ENCODE results near the gene PCLO.
A peak's percentile ranks its signal among the peaks of the same experiment; 100 is the strongest.

PCLO gene, protein sequence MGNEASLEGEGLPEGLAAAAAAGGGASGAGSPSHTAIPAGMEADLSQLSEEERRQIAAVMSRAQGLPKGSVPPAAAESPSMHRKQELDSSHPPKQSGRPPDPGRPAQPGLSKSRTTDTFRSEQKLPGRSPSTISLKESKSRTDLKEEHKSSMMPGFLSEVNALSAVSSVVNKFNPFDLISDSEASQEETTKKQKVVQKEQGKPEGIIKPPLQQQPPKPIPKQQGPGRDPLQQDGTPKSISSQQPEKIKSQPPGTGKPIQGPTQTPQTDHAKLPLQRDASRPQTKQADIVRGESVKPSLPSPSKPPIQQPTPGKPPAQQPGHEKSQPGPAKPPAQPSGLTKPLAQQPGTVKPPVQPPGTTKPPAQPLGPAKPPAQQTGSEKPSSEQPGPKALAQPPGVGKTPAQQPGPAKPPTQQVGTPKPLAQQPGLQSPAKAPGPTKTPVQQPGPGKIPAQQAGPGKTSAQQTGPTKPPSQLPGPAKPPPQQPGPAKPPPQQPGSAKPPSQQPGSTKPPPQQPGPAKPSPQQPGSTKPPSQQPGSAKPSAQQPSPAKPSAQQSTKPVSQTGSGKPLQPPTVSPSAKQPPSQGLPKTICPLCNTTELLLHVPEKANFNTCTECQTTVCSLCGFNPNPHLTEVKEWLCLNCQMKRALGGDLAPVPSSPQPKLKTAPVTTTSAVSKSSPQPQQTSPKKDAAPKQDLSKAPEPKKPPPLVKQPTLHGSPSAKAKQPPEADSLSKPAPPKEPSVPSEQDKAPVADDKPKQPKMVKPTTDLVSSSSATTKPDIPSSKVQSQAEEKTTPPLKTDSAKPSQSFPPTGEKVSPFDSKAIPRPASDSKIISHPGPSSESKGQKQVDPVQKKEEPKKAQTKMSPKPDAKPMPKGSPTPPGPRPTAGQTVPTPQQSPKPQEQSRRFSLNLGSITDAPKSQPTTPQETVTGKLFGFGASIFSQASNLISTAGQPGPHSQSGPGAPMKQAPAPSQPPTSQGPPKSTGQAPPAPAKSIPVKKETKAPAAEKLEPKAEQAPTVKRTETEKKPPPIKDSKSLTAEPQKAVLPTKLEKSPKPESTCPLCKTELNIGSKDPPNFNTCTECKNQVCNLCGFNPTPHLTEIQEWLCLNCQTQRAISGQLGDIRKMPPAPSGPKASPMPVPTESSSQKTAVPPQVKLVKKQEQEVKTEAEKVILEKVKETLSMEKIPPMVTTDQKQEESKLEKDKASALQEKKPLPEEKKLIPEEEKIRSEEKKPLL (N-terminal part only)

DNA sequence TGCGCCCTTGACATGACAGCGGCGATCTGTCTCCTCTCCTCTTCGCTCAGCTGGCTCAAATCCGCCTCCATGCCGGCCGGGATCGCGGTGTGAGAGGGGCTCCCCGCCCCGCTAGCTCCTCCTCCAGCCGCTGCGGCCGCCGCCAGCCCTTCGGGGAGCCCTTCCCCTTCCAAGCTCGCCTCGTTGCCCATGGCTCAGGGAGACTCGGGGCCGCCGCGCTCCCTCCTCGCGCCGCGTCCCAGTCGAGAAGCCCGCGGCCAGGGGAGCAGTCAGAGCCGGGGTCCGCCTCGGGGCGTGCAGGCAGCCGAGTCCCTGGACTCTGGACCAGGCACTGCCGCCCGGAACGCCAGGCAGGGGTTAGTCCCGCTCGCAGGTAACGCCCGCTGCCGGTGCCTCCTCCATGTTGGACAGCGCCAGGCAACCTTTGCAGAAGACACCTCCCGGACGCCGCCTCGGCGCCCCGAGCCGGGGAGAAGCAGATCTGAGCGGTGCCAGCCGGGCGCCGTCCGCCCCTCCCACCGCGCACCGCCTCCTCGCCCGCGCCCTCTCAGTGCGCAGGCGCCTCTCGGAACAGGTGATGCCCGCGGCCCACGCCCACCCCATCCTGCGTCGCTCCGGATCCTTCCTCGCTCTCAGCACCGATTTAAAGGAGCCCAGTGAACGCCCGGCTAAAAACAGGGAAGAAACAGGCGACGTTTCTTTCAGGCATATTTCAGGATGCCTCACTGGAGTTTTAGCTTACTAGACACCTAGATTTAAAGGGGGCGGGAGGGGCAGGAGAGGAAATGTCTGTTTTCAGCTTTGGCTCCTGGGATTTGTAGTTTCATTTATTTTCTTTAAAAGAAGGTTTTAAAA, at the start of gene PCLO:
TSS of gene PCLO (minus strand) at position 483 of the 855 bp plus-strand sequence. CDS start at position 191, 292 bp downstream.
- DNase-seq, result peak; percentile 84

DNA sequence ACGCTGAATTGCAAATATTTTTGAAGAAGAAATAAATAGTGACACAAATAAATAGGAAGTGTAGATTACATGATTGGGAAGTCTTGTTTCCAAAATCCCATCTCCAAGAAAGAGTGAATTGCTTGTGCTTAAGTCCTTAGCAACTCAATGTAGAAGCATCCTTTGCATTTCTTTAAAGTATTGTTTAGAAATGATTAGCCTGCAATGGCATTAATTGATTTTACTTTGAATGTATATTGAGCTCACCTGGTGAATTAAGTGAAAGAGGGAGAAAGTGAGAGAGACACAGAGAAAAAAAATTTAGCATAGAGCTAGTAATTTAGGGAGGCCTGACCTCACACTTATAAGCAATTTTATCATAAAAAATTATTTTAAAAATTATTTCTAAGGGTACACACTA, 49.0 kb upstream of the PCLO start:
- no peak for DNase-seq

DNA sequence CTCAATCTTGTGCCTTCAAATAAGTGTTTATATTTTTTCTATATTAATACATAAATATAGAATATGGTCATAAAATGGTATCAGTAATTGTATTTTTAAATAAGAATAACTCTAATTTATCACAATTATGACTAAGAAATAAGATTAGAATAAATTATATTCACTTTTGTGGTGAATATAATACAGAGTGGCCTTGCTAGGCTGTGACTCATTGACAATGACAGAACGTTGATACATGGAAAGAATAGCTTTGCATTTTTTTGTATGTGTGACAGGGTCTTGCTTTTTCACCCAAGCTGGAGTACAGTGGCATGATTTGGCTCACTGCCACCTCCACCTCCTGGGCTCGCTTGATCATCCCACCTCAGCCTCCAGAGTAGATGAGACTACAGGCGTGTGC, 47.8 kb upstream of the PCLO start:
- DNase-seq, result no peak

DNA sequence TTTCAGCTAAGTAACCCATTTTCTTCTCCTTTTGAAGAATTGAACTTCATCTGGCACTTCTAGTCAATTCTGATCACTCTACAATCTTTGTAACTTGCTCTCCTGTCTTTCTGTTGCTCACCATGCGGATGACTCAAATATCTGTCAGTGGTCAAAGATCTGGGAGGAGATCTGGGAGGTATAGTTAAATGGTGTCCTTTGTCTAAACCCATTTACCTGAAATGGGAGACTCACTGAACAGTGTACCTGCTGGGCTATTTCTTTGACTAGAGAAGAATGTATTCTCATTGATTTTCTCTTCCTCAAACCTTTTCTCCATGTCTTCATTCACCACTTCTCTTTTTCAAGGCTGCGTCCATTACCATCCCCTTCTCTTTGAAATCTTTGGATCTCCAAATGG, 42.0 kb upstream of the PCLO start:
- DNase-seq, result no peak

DNA sequence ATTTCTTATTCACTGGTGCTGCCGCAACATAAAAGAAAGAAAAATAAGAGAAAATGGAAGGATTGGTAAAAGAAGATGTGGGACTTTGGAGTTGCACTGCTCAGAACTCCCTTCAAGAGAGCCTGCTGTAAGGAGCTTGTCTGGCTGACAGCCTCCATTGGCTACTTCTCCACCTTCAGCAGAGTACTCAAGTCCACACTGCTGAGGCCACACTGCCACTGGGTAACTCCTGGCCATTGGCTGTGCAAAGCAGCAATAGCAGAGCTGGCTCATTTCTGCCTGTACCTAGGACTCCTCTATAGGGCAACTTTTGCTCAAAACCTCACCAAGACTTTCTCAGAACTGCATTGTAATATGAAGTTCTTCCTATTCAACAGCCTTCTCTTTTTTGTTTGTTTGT, 38.7 kb upstream of the PCLO start:
- no peak for DNase-seq

DNA sequence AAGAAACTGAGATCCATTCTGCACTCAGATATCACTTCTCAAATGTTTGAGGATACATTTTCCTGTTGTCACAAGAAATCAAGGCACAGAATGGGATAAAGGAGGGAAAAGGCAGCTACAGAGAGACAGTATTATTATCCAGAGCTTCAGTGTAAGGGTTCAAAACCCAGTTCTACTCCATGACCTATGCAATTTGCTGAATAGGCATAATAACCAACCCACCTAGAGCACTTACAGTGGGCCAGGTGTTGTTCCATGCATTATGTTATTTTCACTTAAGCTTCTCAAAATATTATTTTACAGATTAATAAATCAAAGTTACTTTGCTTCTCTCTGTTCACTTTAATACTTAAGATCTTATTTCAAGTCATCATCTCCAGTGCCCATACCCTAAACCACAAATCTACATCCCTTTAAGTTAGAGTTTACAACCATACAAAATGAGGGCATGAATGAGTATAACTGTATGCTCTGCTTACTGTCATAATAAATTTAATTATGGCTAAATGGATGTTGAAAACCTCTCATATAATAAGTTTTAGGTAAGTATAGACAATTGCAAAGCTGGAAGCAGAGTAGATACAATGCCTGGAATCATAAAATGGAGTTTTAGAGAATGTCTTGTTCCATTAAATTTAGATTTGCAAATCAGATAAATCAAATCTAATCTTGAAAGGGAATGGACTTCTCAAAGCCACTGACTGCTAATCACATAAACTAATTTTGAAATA, 28.1 kb upstream of the PCLO start:
- no peak for DNase-seq

DNA sequence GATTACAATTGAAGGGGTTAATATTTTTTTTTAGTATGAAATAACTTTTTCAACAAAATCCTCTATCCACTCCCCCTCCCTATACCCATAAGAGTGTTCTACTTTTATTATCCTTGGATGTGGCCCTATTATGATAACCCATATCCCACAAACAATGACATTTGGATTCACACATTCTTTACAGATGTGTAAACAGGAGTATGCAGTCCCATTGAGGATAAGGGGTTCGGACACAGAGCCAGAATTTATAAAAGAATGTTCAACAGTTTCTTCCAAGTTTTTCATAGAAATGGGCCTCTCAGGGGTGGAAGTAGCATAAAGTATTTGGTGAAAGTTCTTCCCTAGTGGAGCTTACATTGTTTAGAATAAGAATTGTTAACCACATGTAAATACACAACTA, 16.1 kb upstream of the PCLO start:
- DNase-seq, result no peak

DNA sequence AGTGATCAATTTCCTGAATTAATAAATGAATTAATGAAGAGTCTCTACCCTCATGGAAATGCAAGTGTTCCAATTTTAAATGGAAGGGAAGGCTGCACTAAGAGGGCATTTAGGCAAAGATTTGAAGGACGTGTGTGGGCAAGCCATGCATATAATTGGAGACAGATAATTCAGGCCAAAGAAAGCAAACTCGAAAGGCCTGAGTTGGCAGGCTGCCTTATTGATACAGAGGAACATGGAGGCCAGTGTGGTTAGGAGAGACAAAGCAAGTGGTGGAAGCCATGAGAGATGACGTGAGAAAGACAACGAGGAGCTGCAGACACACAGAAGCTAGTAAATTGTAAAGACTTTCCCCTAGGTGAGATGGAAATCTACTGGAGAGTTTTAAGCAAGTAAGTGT, 15.4 kb upstream of the PCLO start:
- DNase-seq, result peak; percentile 18

DNA sequence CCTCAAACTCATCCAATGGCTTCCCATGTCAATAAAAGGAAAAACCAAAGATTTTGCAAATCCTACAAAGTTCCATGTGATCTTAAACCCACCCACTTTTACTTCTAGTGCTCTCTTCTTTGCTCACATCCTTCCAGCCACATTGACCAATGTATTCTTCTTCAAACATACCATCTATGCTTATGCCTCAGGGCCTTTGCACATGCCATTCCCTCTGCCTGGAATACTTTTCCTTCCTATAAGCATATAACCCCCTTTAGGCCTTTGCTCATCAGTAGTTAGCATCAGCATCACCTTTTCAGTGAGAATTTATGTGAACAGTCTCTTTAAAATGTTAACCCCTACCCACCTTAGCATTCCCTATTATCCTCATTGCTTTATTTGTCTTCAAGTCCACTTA, 11.0 kb upstream of the PCLO start:
- DNase-seq, result no peak

DNA sequence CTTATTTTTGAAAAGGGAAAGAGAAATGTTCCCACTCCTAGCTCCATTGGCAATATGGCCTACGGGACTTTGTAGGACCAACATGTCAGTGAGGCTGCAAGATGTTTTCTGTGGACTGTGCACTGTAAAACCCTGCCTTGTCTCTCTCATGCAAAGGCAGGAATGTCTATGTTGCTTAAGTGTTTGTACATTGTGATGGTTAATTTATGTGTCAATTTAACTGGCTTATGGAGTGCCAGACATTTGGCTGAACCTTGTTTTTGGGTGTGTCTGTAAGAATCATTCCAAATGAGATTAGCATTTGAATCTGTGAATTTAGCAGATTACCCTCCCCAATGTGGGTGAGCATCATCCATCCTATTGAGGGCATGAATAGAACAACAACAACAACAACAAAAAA, 4.1 kb upstream of the PCLO start:
- no peak for DNase-seq

DNA sequence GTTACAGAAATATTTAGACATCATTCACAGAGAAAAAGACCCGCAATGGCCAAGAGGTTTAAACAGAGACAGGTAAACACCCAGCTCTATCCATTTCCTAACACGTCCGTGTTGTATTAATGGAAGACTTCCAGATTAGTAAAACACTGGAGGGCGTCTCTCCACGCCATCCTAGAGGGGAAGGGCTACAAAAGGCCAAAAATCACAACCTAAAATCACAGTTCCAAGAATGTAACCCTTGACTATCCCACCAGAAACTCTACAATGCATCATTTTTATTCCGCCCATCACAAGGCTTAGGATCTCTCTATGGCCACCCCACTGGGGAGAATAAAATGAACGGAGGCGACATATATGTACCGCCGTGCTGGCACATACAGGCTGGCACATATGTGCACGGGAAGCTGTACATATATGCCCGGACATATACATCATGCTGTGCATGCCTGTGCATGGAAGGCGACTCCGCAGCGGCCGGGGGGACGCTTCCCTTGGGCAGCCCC, 734 bp downstream of the PCLO start:
- no peak for DNase-seq

DNA sequence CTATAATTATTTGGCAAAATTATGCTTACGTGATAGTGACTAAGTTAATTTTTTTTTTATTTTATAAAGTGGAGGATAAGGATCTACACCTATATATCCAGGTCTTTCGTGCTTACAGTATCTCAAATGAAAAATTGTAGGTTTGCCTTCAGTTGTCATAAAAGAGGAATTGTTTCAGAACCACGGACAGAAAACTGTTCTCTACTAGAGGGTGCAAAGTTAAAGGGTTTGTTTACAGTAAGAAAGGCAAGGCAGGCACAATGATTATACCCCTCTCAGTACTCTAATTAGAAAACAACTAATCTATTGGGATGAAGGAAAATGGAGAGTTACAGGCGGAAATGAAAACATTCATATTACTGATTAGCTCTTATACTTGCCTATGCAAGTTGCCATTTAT, 1.5 kb downstream of the PCLO start:
- no peak for DNase-seq

DNA sequence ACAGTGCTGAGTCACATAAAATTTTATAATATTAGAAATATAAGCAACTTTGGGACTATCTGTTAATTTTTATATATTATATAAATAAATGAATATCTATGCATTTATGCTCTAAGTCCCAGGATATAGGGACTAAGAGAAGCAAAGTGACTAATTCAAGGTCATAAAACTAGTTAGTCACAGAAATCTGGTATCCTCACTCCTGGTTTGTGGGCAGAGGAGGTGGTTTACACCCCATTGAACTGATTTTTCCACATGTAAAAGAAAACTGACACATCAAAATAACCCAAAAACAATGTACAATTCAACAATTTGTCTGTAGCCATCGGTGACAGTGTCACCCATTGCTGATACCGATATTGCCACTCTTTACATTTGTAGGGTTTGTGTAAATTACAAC, 3.0 kb downstream of the PCLO start:
- DNase-seq, result no peak

DNA sequence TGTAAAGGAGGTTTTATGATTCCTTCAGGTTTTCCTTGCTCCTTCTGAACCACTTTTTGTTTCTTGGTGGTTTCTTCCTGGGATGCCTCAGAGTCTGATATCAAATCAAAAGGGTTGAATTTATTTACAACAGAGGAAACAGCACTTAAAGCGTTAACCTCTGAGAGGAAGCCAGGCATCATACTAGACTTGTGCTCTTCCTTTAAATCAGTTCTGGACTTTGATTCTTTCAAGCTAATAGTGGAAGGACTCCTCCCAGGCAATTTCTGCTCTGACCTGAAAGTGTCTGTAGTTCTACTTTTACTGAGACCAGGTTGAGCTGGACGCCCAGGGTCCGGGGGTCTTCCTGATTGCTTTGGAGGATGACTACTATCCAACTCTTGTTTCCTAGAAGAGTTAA, 6.7 kb downstream of the PCLO start:
- DNase-seq, result no peak

DNA sequence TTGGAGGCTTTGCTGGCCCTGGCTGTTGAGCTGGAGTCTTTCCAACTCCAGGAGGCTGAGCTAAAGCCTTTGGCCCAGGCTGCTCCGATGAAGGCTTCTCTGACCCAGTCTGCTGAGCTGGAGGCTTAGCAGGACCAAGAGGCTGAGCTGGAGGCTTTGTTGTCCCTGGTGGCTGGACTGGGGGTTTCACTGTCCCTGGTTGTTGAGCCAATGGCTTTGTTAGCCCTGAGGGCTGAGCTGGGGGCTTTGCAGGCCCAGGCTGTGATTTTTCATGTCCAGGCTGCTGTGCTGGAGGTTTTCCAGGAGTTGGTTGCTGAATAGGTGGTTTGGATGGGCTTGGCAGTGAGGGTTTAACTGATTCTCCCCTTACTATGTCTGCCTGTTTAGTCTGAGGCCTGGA, 7.3 kb downstream of the PCLO start:
- DNase-seq, result peak; percentile 42

DNA sequence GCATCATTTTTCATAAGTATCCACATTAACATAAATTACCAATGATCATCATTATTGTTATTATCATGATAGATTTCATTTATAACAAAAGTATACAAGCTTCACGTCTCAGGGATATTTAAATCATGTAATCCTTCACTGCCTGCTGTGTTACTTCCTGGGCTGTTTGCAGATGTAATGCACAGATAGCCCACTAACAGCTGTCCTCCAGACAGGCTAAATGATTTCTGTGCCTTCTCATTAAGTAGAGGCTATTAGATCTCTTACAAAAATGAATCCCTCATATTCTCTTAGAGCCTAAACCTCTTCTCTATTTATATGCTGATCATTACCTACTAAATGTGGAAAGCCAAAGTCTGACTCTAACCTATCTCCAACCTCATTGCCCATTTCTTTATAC, 9.3 kb downstream of the PCLO start:
- no peak for DNase-seq

DNA sequence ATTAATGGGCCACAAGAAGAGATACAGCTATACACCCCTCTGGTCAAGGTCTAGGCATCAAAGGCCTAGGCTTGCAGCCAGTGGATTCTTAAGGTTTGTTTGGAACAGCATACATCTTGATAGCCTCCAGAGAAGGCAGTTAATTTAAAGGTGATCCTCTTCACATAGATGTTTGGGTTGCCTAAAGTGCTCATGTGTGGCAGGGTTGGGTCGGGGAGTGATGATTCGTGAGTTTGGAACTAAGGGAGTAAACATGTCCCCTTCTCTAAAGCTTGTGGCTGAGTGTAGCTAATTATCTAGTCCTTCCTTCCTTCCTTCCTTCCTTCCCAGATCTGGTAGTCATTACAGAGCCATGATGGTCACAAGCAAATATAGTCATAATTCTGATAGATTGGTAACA, 12.4 kb downstream of the PCLO start:
- DNase-seq, result no peak

DNA sequence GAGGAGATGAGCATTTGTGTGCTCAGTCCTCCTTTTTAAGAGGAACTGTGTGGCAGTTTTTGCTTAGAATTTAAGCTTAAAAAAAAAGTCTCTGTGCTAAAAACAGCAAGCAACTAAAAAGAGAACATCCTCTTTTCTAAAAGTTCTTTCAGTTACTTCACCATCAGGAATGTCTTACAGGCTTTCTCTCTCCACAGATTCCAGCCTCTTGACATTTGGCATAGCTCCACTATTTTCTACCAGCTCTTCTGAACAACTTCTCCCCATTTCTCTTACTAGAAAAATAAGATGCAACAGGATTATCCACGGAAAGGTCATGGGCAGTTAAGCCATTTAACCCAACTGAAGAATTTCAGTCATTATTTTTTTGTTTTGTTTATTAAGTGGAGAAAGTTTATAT, 13.2 kb downstream of the PCLO start:
- DNase-seq, result no peak

DNA sequence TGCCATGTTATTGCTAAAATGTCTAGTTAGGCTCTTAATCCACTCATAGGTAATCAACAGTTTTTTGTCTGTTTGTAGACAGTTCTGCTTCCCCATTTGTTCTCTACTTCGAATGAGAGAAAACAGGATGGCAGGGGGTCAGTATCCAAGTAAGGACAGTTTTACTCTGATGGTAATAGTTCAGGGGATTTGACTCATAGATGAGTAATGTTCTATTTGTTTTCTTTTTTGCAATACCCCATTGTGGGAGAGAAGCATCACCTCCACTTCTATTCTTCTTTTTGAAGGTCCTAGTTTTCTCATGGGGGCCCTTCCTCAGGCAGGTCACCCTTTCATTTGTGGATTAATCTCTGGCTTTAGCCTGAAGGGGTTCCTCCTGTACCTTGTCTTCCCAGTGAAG, 13.9 kb downstream of the PCLO start:
- no peak for DNase-seq

DNA sequence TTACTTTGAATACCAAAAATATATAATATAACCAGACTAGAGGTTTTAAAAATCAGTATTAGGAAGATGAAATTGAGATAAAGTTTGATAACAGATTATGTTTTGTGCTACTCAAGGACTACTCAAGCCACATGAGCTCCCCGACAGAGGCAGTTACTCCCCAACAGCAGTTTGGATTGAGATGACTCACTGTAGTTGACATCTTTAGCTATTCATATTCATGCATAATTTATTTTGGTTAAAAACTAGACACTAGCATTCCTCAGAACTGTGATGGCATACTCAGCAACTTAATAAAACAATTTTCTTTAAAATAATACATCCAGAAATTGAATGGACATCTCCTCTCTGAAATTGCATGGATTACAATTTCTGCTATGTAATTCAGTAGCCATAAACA, 19.6 kb downstream of the PCLO start:
- DNase-seq, result no peak

DNA sequence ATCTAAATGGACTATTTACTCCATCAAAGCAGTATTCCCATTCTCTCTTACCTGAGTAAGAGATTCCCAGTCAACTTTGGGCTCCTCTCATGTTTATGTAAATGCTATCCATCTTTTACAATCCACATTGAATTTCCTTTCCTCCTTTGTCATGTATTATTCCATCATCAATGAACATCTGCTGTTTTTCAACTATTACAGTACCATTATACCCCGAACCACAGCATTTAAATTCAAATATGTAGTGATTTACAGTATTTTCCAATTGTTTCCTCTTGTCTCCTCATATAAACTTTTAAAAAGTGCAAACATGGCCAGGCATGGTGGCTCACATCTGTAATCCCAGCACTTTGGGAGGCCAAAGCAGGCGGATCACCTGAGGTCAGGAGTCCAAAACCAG, 20.3 kb downstream of the PCLO start:
- DNase-seq, result no peak

DNA sequence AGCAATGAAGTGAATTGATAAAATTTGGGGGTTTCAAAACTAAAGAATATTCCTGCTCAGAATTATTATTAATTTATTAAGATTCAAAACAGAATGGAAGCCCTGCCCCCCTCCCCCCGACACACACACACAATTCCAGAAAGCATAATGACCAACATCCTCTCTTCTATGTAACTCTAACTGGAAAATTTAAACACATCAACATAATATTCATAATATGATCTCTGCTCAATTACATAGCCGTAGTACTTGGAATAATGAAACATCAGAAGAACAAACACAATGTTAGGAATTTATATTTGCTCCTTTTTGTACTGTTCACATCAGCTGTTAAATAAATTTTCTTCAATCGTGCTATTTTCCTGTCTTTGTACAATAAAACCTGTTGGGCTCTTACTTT, 20.8 kb downstream of the PCLO start:
- no peak for DNase-seq

Data from NCI-H446 treated with DMSO at 0.1 percent for 48 hours (cell line).